ENCODE data around the gene ADSL. TPM values are rescaled to one million over a fixed set of nuclear protein-coding genes. Genes with fewer than 3 reads are reported as not detected.

The ADSL gene
- total RNA-seq, 4 donors from 2014 or later = 32.0 to 98.1 (median 77.8) TPM

GRCh38 chr22:40404251-40405177 lies 58.2 kb downstream of the ADSL start:
- no peak for TF ChIP-seq POLR2A (IDR thresholded peaks at IDR 0.05)
- TF ChIP-seq CTCF (IDR thresholded peaks at IDR 0.05) = no peak
- Histone ChIP-seq H3K27me3 (no peaks in the 10 kb centered on the region), H3K36me3 (peaks cover 25 to 92% (median 49%) of the 10 kb centered on the region in 3 donors), H3K27ac (no peak overlapping the region), H3K4me3 (no peak overlapping the region), H3K9me3 (no peaks in the 10 kb centered on the region), H3K4me1 (peaks cover 0 to 24% (median 3%) of the 10 kb centered on the region in 3 donors)
- whole genome bisulfite sequencing, 2 donors = 52 to 87% methylated on average over 3 to 8 of the region's 25 CpGs
- no peak for DNase-seq
- intact Hi-C loops (cut with DNase I) = no loop called here

- no peaks in the 10 kb centered on the region for H3K27me3 ChIP-seq
- no peak overlapping the region for H3K27ac ChIP-seq
- TF ChIP-seq POLR2A (IDR thresholded peaks at IDR 0.05) (no peak), CTCF (IDR thresholded peaks at IDR 0.05) (no peak)
- 88 to 94% methylated on average over 9 to 11 of the region's 28 CpGs for WGBS, 2 donors
- DNase-seq = no peak
- H3K4me1 ChIP-seq = peaks cover 0 to 15% (median 3%) of the 10 kb centered on the region in 3 donors
- intact Hi-C loops (cut with DNase I) = no loop called here
- H3K9me3 ChIP-seq = no peaks in the 10 kb centered on the region
- H3K36me3 ChIP-seq = peaks cover 34 to 100% (median 57%) of the 10 kb centered on the region in 3 donors
- H3K4me3 ChIP-seq = no peak overlapping the region
These were observed 59.1 kb downstream of the ADSL start for GRCh38 chr22:40405178-40406062.

- WGBS, 2 donors = 91 to 92% methylated on average over 4 to 6 of the region's 31 CpGs
- TF ChIP-seq CTCF (IDR thresholded peaks at IDR 0.05) = no peak
- no peak for TF ChIP-seq POLR2A (IDR thresholded peaks at IDR 0.05)
- peaks cover 43 to 100% (median 65%) of the 10 kb centered on the region in 3 donors for H3K36me3 ChIP-seq
These were observed 60.0 kb downstream of the ADSL start for GRCh38 chr22:40406063-40406890.

GRCh38 chr22:40407021-40407761 lies 60.9 kb downstream of the ADSL start:
- TF ChIP-seq CTCF (IDR thresholded peaks at IDR 0.05) = no peak
- TF ChIP-seq POLR2A (IDR thresholded peaks at IDR 0.05) = no peak
- Histone ChIP-seq H3K4me1 (peaks cover 0 to 5% (median 0%) of the 10 kb centered on the region in 3 donors), H3K36me3 (peaks cover 52 to 100% (median 62%) of the 10 kb centered on the region in 3 donors), H3K9me3 (no peaks in the 10 kb centered on the region), H3K27ac (no peak overlapping the region), H3K27me3 (no peaks in the 10 kb centered on the region), H3K4me3 (no peak overlapping the region)
- intact Hi-C loops (cut with DNase I) = no loop called here
- 96 to 100% methylated on average over 4 of the region's 37 CpGs for WGBS, 2 donors
- no peak for DNase-seq

More at GRCh38 chr22:40406063-40406890, 60.0 kb downstream of the ADSL start:
- Histone ChIP-seq H3K9me3 (no peaks in the 10 kb centered on the region), H3K27me3 (no peaks in the 10 kb centered on the region), H3K27ac (no peak overlapping the region), H3K4me3 (no peak overlapping the region), H3K4me1 (peaks cover 0 to 6% (median 0%) of the 10 kb centered on the region in 3 donors)
- intact Hi-C loops (cut with DNase I) = no loop called here
- DNase-seq = no peak
